Stimulated activated memory B cell treated with anti-CD40 and anti-IgM and Interleukin-4, amounts not matched to agents 10 μg/mL and 1 μg/mL and 100 μg/mL, for 72 hours (primary cell): ENCODE data around the gene PSMC3IP.
"Not testable (repeated sequence)": the region's sequence is repeated elsewhere in the genome, so short reads cannot be mapped to it uniquely, and the experiment has no call there.

Experiments used
- ATAC-seq: fragments of 150-1000 bp; cut with Tn5 transposase; 2 replicates; pipeline ENCODE4 v1.10.0; 2021
- H3K27ac Mint-ChIP-seq: one replicate; pipeline ENCODE4 v1.8.0; 2022; ENCODE audit warnings: mild to moderate bottlenecking, mixed read lengths
- H3K27me3 Mint-ChIP-seq: one replicate; pipeline ENCODE4 v1.8.0; 2022; ENCODE audit warnings: mixed read lengths
- H3K36me3 Mint-ChIP-seq: one replicate; pipeline ENCODE4 v1.8.0; 2022; ENCODE audit warnings: mixed read lengths
- H3K4me1 Mint-ChIP-seq: one replicate; pipeline ENCODE4 v1.8.0; 2022; ENCODE audit warnings: mixed read lengths
- H3K4me3 Mint-ChIP-seq: one replicate; pipeline ENCODE4 v1.8.0; 2022; ENCODE audit warnings: mild to moderate bottlenecking, moderate library complexity, mixed read lengths
- H3K9me3 Mint-ChIP-seq: one replicate; pipeline ENCODE4 v1.8.0; 2022; ENCODE audit warnings: mixed read lengths

PSMC3IP gene, protein sequence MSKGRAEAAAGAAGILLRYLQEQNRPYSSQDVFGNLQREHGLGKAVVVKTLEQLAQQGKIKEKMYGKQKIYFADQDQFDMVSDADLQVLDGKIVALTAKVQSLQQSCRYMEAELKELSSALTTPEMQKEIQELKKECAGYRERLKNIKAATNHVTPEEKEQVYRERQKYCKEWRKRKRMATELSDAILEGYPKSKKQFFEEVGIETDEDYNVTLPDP

DNA sequence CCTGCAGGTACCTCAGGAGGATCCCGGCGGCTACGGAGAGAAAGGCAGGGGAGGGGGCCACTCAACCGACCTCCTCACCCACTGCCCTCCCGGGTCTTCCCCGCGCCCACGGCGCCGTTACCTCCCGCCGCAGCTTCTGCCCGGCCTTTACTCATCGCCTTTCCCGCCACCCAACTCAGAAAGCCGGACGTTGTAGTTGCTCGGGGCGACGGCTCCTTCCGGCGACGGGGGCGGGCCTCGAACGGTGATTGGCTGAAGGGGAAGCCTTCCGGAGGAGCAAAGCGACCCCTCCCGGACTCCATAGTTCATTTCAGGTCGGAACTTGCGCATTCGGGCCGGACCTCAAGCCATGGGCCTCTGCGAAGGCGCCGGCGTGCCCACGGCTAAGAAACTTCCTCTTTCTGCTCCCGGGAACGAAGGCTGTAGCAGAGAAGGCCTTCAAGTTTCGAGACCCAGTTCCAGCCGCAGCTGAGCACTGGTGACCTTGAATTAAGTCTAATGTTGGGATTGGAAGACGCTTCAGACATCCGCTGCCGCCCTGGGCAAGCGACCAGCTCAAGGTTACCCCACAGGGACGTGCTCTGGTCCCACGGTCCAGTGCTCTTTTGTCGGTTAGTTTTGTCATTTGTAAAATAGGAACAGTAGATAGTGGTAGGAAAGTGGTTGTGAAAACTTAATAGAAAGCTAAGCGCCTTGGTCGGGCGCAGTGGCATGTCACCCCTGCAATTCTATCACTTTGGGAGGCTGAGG is at the start of gene PSMC3IP:
Gene PSMC3IP, minus strand, starts transcription at position 198 of the 750 bp plus-strand sequence. Its CDS starts 43 bp downstream, at position 155.
- peak; percentile 93 for ATAC-seq
- Mint-ChIP-seq H3K4me3 (peak within 1 kb of the TSS; percentile 82), H3K4me1 (peaks cover 60% of the 10 kb centered on the region), H3K36me3 (peaks cover 57% of the 10 kb centered on the region), H3K27ac (peak within 1 kb of the TSS; percentile 86), H3K27me3 (no peaks in the 10 kb centered on the region), H3K9me3 (no peaks in the 10 kb centered on the region)

- Mint-ChIP-seq H3K4me3 (no peak overlapping the region), H3K27ac (no peak overlapping the region), H3K9me3 (no peaks in the 10 kb centered on the region), H3K36me3 (no peaks in the 10 kb centered on the region), H3K4me1 (peaks cover 9% of the 10 kb centered on the region), H3K27me3 (no peaks in the 10 kb centered on the region)
- ATAC-seq: no peak
Measured at GRCh38 chr17:42623732-42624596, 46.4 kb upstream of the PSMC3IP start.

GRCh38 chr17:42623271-42623670 is 45.7 kb upstream of the PSMC3IP start:
- Mint-ChIP-seq H3K27ac (no peak overlapping the region), H3K27me3 (no peaks in the 10 kb centered on the region), H3K36me3 (no peaks in the 10 kb centered on the region), H3K9me3 (no peaks in the 10 kb centered on the region), H3K4me1 (peaks cover 16% of the 10 kb centered on the region), H3K4me3 (no peak overlapping the region)
- ATAC-seq: no peak

- not testable (repeated sequence) for H3K4me3 Mint-ChIP-seq, H3K27ac Mint-ChIP-seq, H3K27me3 Mint-ChIP-seq, H3K36me3 Mint-ChIP-seq, H3K9me3 Mint-ChIP-seq, ATAC-seq
- peaks cover 24% of the 10 kb centered on the region for H3K4me1 Mint-ChIP-seq
Measured at GRCh38 chr17:42621987-42622386, 44.5 kb upstream of the PSMC3IP start.

- Mint-ChIP-seq H3K9me3 (no peaks in the 10 kb centered on the region), H3K36me3 (peaks cover 24% of the 10 kb centered on the region), H3K4me3 (peak overlapping the region; percentile 61), H3K4me1 (peaks cover 24% of the 10 kb centered on the region), H3K27me3 (no peaks in the 10 kb centered on the region), H3K27ac (peak overlapping the region; percentile 77)
- ATAC-seq: peak; percentile 77
Measured at GRCh38 chr17:42618442-42619150, 41.1 kb upstream of the PSMC3IP start.

GRCh38 chr17:42617956-42618431 is 40.5 kb upstream of the PSMC3IP start:
- Mint-ChIP-seq H3K4me1 (peaks cover 24% of the 10 kb centered on the region), H3K4me3 (peak overlapping the region; percentile 26), H3K27me3 (no peaks in the 10 kb centered on the region), H3K27ac (peak overlapping the region; percentile 77), H3K36me3 (peaks cover 30% of the 10 kb centered on the region), H3K9me3 (no peaks in the 10 kb centered on the region)
- peak; percentile 21 for ATAC-seq

DNA sequence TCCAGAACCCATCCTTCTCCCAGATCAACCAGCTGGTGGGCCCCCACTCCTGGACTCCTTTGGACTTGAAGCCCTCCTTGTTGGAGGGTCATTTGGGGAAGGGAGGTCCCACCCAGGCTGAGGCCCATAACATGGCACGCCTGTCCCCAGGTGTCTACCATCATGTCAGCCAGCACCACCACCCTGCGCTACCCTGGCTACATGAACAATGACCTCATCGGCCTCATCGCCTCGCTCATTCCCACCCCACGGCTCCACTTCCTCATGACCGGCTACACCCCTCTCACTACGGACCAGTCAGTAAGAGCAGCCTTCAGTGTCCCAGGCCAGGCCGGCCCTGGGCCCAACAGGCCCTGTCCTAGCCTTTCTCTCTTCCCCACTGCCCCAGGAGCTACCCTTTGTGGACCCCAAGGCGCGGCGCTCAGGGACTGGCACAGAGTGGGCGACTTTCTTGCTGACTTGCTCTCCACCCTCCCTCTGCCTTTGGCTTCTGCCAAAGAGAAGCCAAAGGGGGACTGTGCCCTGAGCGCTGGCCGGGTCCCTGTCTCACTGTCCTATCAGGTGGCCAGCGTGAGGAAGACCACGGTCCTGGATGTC is 36.3 kb upstream of the PSMC3IP start:
- Mint-ChIP-seq H3K36me3 (peaks cover 43% of the 10 kb centered on the region), H3K4me1 (peaks cover 23% of the 10 kb centered on the region), H3K4me3 (no peak overlapping the region), H3K27ac (no peak overlapping the region), H3K9me3 (no peaks in the 10 kb centered on the region), H3K27me3 (no peaks in the 10 kb centered on the region)
- no peak for ATAC-seq

GRCh38 chr17:42612013-42612412 is 34.5 kb upstream of the PSMC3IP start:
- H3K27ac Mint-ChIP-seq: no peak overlapping the region
- peaks cover 43% of the 10 kb centered on the region for H3K36me3 Mint-ChIP-seq
- H3K4me1 Mint-ChIP-seq: peaks cover 26% of the 10 kb centered on the region
- H3K4me3 Mint-ChIP-seq: no peak overlapping the region
- no peaks in the 10 kb centered on the region for H3K27me3 Mint-ChIP-seq
- H3K9me3 Mint-ChIP-seq: no peaks in the 10 kb centered on the region
- ATAC-seq: no peak

- Mint-ChIP-seq H3K4me3 (peak overlapping the region; percentile 99), H3K36me3 (peaks cover 34% of the 10 kb centered on the region), H3K4me1 (peaks cover 45% of the 10 kb centered on the region), H3K27ac (peak overlapping the region; percentile 92)
- H3K27me3 Mint-ChIP-seq, H3K9me3 Mint-ChIP-seq, ATAC-seq: not testable (repeated sequence)
Measured at GRCh38 chr17:42609814-42610801, 32.6 kb upstream of the PSMC3IP start.

DNA sequence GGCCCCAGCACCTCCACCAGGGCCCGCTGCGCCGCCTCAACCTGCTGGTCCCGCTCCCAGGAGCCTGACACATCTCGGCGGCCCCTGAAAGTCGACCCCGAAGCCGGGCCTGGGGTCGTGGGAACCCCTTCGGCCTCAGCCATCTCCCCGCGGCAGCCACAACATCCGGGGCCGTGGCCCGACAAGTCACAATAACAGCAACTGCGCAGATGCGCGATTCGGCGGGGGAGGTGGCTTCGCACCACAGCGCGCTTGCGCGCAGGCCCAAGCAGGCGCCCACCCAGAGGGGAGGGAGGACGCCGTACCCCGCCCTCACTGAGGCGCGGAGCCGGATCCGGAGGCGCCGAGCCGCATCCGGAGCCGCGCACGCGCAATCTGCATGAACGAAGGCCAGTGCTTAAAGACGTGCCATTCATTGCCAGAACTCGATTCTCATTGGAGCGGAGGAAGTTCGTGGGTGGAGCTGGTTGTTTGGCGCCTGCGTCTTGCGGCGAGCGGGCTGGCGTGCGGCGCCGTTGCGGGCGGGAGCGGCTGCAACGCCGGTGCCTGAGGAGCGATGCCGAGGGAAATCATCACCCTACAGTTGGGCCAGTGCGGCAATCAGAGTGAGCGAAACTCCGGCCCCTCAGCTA is 31.8 kb upstream of the PSMC3IP start, which contains the start of the genes RETREG3 and TUBG1:
Gene RETREG3, minus strand, starts transcription at position 193 of the 632 bp plus-strand sequence. Its CDS starts 50 bp downstream, at position 143.
Gene TUBG1, plus strand, starts transcription at position 502 of the 632 bp plus-strand sequence. Its CDS starts 55 bp downstream, at position 557.
- H3K27ac Mint-ChIP-seq: peak within 1 kb of the TSS; percentile 92
- no peaks in the 10 kb centered on the region for H3K9me3 Mint-ChIP-seq
- no peaks in the 10 kb centered on the region for H3K27me3 Mint-ChIP-seq
- H3K4me3 Mint-ChIP-seq: peak within 1 kb of the TSS; percentile 99
- peaks cover 53% of the 10 kb centered on the region for H3K4me1 Mint-ChIP-seq
- H3K36me3 Mint-ChIP-seq: peaks cover 26% of the 10 kb centered on the region
- ATAC-seq: peak; percentile 97

- Mint-ChIP-seq H3K9me3 (no peaks in the 10 kb centered on the region), H3K36me3 (peaks cover 18% of the 10 kb centered on the region), H3K27ac (peak overlapping the region; percentile 92), H3K4me3 (peak overlapping the region; percentile 99), H3K27me3 (no peaks in the 10 kb centered on the region), H3K4me1 (peaks cover 60% of the 10 kb centered on the region)
- peak; percentile 70 for ATAC-seq
Measured at GRCh38 chr17:42608305-42609181, 31.0 kb upstream of the PSMC3IP start.

- ATAC-seq: no peak
- Mint-ChIP-seq H3K9me3 (no peaks in the 10 kb centered on the region), H3K27me3 (no peaks in the 10 kb centered on the region), H3K27ac (peak overlapping the region; percentile 92), H3K36me3 (peaks cover 10% of the 10 kb centered on the region), H3K4me3 (peak overlapping the region; percentile 99), H3K4me1 (peaks cover 67% of the 10 kb centered on the region)
Measured at GRCh38 chr17:42607769-42608168, 30.2 kb upstream of the PSMC3IP start.
